Natural killer cell (primary cell): Measurements from ENCODE around the gene RAB4B. TPM values are rescaled to one million over a fixed set of nuclear protein-coding genes. Genes with fewer than 3 reads are reported as not detected.

Experiments used
- ATAC-seq, 3 donors: fragments of 150-1000 bp in 2 of 3; fragments of 200-7000 bp in 1 of 3; cut with Tn5 transposase; 1 replicate in 1 of 3; 2 replicates in 2 of 3; pipeline ENCODE4 v1.10.0; 2021; ENCODE audit warnings: mild to moderate bottlenecking in 2 of 3, moderate library complexity in 2 of 3
- DNase-seq, 2 donors: peaks; one replicate each; pipeline versions ENCODE4 v3.0.0 to v3.0.0-alpha.2; 2013 to 2021; ENCODE audit warnings: mixed read lengths in 1 of 2
- H3K27ac ChIP-seq: one replicate; pipeline ENCODE4 v1.5.1; 2013; ENCODE audit warnings: mild to moderate bottlenecking, low read length
- H3K27me3 ChIP-seq: one replicate; pipeline ENCODE4 v1.6.1; 2013; ENCODE audit warnings: low read length; ENCODE audit not compliant: control insufficient read depth, insufficient read depth
- H3K36me3 ChIP-seq: one replicate; pipeline ENCODE4 v1.6.1; 2013; ENCODE audit warnings: low read length; ENCODE audit not compliant: control insufficient read depth, insufficient read depth
- H3K4me1 ChIP-seq: one replicate; pipeline ENCODE4 v1.6.1; 2013; ENCODE audit warnings: low read length; ENCODE audit not compliant: control insufficient read depth, insufficient read depth
- H3K4me3 ChIP-seq: one replicate; pipeline ENCODE4 v1.5.1; 2013; ENCODE audit warnings: low read length
- H3K9me3 ChIP-seq: one replicate; pipeline ENCODE4 v1.6.1; 2013; ENCODE audit warnings: low read length; ENCODE audit not compliant: control insufficient read depth, insufficient read depth
- H3K27ac Mint-ChIP-seq, 2 donors: one replicate each; pipeline ENCODE4 v1.8.0; 2022; ENCODE audit warnings: mild to moderate bottlenecking in 2 of 2, mixed read lengths in 2 of 2, moderate library complexity in 1 of 2
- H3K27me3 Mint-ChIP-seq, 2 donors: one replicate each; pipeline ENCODE4 v1.8.0; 2022; ENCODE audit warnings: low read depth in 2 of 2, mixed read lengths in 2 of 2
- H3K36me3 Mint-ChIP-seq: one replicate; pipeline ENCODE4 v1.8.0; 2022; ENCODE audit warnings: mixed read lengths
- H3K4me1 Mint-ChIP-seq, 2 donors: one replicate each; pipeline ENCODE4 v1.8.0; 2022; ENCODE audit warnings: mixed read lengths in 2 of 2
- H3K4me3 Mint-ChIP-seq: one replicate; pipeline ENCODE4 v1.8.0; 2022; ENCODE audit warnings: mild to moderate bottlenecking, moderate library complexity, mixed read lengths
- H3K9me3 Mint-ChIP-seq, 2 donors: one replicate each; pipeline ENCODE4 v1.8.0; 2022; ENCODE audit warnings: mixed read lengths in 2 of 2
- CTCF ChIP-seq: fragments of 200-600 bp; IDR thresholded peaks from one replicate; pipeline ENCODE4 v1.8.0; 2022; ENCODE audit warnings: antibody characterized with exemption
- WGBS: methylation state at CpG from one replicate; pipeline ENCODE4 v1.1.7; 2013; ENCODE audit warnings: missing lambda C conversion rate; ENCODE audit not compliant: insufficient coverage; 5-methylcytosine and 5-hydroxymethylcytosine counted together
- intact Hi-C: fragments of 100-400 bp; cut with micrococcal nuclease; formaldehyde crosslinking; loops from one replicate; pipeline ENCODE4 v1.14.2; 2022
- total RNA-seq, 4 donors: library from RNA; stranded (reverse); fragments of 120-200 nt in 1 of 4; gene quantifications; one replicate each; pipeline versions ENCODE4 v1.2.3 to v1.2.4, GENCODE V29; 2013 to 2022

RAB4B gene
- total RNA-seq, 3 donors from 2014 or later (not counting 1 experiment from before 2014, with no cell fraction given) = 97.8 to 99.8 (median 98.6) TPM

- H3K4me1 ChIP-seq = peaks cover 8% of the 10 kb centered on the region
- Mint-ChIP-seq H3K27ac (no peak overlapping the region), H3K36me3 (no peaks in the 10 kb centered on the region), H3K27me3 (no peaks in the 10 kb centered on the region), H3K9me3 (no peaks in the 10 kb centered on the region), H3K4me3 (no peak overlapping the region), H3K4me1 (peaks cover 6 to 12% of the 10 kb centered on the region in 2 donors)
- intact Hi-C loops = no loop called here
- no peak for TF ChIP-seq CTCF
- 92% methylated on average over 16 of the region's 17 CpGs for WGBS
- H3K4me3 ChIP-seq = no peak overlapping the region
- no peaks in the 10 kb centered on the region for H3K36me3 ChIP-seq
- DNase-seq (peak in 1 of 2 donors; percentile 50), ATAC-seq (peak in 2 of 3 donors; percentile 31 to 35)
- no peak overlapping the region for H3K27ac ChIP-seq
- H3K9me3 ChIP-seq = no peaks in the 10 kb centered on the region
- H3K27me3 ChIP-seq = no peaks in the 10 kb centered on the region
These were observed 33.3 kb upstream of the RAB4B start for GRCh38 chr19:40744554-40745401.

- no peak for ATAC-seq
- DNase-seq = no peak
- H3K9me3 ChIP-seq = no peaks in the 10 kb centered on the region
- intact Hi-C loops = no loop called here
- no peak overlapping the region for H3K4me3 ChIP-seq
- Mint-ChIP-seq H3K4me1 (peaks cover 12 to 18% of the 10 kb centered on the region in 2 donors), H3K27ac (no peak overlapping the region), H3K4me3 (no peak overlapping the region), H3K36me3 (no peaks in the 10 kb centered on the region), H3K27me3 (no peaks in the 10 kb centered on the region), H3K9me3 (no peaks in the 10 kb centered on the region)
- no peaks in the 10 kb centered on the region for H3K27me3 ChIP-seq
- peaks cover 13% of the 10 kb centered on the region for H3K4me1 ChIP-seq
- TF ChIP-seq CTCF = no peak
- 91% methylated on average over 6 of the region's 7 CpGs for WGBS
- no peak overlapping the region for H3K27ac ChIP-seq
- H3K36me3 ChIP-seq = no peaks in the 10 kb centered on the region
These were observed 32.7 kb upstream of the RAB4B start for GRCh38 chr19:40745402-40745780.

- 96% methylated on average over 7 of the region's 7 CpGs for WGBS
- no peak for DNase-seq
- peaks cover 27% of the 10 kb centered on the region for H3K4me1 ChIP-seq
- Mint-ChIP-seq H3K27ac (peak overlapping the region in 1 of 2 donors; percentile 92), H3K27me3 (no peaks in the 10 kb centered on the region), H3K4me3 (no peak overlapping the region), H3K4me1 (peaks cover 28 to 36% of the 10 kb centered on the region in 2 donors), H3K36me3 (no peaks in the 10 kb centered on the region), H3K9me3 (no peaks in the 10 kb centered on the region)
- no peaks in the 10 kb centered on the region for H3K36me3 ChIP-seq
- intact Hi-C loops = no loop called here
- H3K27me3 ChIP-seq = no peaks in the 10 kb centered on the region
- H3K9me3 ChIP-seq = no peaks in the 10 kb centered on the region
- TF ChIP-seq CTCF = no peak
- no peak overlapping the region for H3K4me3 ChIP-seq
- no peak for ATAC-seq
- no peak overlapping the region for H3K27ac ChIP-seq
These were observed 30.5 kb upstream of the RAB4B start for GRCh38 chr19:40747536-40747935.
